VCaP (cell line): Measurements from ENCODE around the gene ERMARD.

Experiments
- H3K27ac ChIP-seq: fragments of 450-650 bp; 2 replicates; pipeline ENCODE4 v1.5.1; 2017
- TF ChIP-seq, protein P1 (sequence below): fragments of 450-650 bp; conservative IDR thresholded peaks from 2 replicates; pipeline ENCODE4 v1.5.1; 2017; ENCODE audit warnings: mild to moderate bottlenecking, moderate library complexity

The ERMARD gene

DNA sequence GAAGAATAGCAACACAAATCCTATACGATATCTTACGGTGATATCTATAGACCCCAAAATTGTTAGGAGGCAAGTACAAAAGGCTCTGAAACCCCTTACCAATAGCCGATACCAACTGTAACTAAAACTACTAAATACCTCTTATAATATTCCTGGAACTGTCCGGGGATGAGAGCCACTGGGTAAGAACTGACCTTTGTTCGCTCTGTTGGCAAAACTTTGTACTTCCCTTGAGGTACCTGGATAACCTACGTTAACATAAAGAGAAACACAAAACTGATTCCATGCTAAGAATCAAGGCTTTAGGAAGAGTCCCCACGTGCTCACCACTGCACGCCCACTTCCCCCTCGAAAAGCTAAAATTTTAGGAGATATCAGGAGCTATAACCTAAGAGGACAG, 36.8 kb upstream of the ERMARD start:
- no peak overlapping the region for H3K27ac ChIP-seq
- TF ChIP-seq, protein P1, sequence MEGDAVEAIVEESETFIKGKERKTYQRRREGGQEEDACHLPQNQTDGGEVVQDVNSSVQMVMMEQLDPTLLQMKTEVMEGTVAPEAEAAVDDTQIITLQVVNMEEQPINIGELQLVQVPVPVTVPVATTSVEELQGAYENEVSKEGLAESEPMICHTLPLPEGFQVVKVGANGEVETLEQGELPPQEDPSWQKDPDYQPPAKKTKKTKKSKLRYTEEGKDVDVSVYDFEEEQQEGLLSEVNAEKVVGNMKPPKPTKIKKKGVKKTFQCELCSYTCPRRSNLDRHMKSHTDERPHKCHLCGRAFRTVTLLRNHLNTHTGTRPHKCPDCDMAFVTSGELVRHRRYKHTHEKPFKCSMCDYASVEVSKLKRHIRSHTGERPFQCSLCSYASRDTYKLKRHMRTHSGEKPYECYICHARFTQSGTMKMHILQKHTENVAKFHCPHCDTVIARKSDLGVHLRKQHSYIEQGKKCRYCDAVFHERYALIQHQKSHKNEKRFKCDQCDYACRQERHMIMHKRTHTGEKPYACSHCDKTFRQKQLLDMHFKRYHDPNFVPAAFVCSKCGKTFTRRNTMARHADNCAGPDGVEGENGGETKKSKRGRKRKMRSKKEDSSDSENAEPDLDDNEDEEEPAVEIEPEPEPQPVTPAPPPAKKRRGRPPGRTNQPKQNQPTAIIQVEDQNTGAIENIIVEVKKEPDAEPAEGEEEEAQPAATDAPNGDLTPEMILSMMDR, result no peak

DNA sequence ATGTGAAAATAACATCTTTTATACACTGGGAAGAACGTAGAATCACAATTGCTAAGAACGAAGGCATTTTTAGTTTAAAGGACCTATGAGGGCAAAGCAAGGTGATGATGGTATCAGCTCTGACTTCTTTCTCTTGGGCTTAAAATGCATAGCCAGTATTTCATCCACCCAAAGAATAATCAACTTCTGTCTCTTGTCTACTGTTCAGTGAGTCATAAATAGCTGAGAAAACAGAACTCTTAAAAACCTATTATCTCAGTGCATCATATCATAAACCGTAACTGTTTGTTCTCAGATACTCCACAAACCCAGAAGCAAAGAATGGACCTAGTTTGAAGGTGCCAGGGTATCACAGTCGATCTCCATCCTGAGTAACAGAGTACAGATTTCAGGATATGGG, 32.3 kb upstream of the ERMARD start:
- no peak overlapping the region for H3K27ac ChIP-seq
- TF ChIP-seq, protein P1, result no peak

- H3K27ac ChIP-seq, result no peak overlapping the region
- TF ChIP-seq, protein P1, result peak; percentile 39
These were observed 31.1 kb upstream of the ERMARD start for GRCh38 chr6:169720207-169720855.

- peak overlapping the region; percentile 95 for H3K27ac ChIP-seq
- TF ChIP-seq, protein P1, result no peak
These were observed 28.8 kb upstream of the ERMARD start for GRCh38 chr6:169722362-169723199.

DNA sequence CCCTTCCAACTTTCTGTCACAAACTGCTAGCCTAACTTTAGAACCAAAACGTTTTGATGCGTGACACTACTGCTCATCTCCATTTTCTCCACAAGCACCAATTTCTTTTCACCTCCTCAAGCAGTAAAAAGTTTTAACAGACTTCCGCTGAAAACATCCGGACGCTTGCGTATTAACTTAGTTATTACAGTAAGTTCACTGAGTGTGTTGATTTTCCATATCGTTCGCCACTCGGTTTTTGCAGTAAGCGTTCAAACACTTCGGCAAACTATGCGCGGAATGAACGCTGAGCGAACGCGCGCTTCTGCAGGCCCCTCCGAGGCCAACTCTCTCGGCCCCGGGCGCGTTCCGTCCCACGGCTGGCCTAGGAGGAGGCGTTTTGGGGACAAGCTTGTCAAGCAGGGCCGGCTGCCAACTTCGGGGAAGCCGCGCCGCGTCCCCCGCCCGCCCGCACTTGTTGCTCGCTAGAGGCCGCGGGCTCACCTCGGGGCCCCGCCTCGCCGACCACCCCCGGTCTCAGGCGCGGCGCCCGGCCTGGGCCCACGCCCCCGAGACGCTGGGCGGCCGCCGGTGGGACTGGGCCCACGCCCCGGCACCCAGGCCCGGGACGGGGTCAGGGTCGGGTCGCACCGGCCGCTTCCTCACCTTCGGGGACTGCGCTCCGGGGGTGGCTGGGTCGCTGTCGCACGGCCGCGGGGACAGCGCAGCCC, 28.1 kb upstream of the ERMARD start:
- TF ChIP-seq, protein P1, result no peak
- H3K27ac ChIP-seq, result peak overlapping the region; percentile 95

GRCh38 chr6:169723991-169724493, 27.4 kb upstream of the ERMARD start:
- H3K27ac ChIP-seq, result peak overlapping the region; percentile 95
- TF ChIP-seq, protein P1, result no peak

- TF ChIP-seq, protein P1, result no peak
- H3K27ac ChIP-seq, result peak within 1 kb of the TSS; percentile 95
These were observed 26.8 kb upstream of the ERMARD start, which contains the start of gene PHF10 for GRCh38 chr6:169724494-169725124. PHF10 (minus strand) TSS chr6:169724500; CDS start chr6:169723931, 569 bp downstream.
